OCI-M2 (cell line): ENCODE data around the gene EXT2.

ENCODE experiments used
- DNase-seq: peaks from one replicate; lab custom pipeline; 2025; ENCODE audit not compliant: unreplicated experiment; lab: John Stamatoyannopoulos, UW

The EXT2 gene

DNA sequence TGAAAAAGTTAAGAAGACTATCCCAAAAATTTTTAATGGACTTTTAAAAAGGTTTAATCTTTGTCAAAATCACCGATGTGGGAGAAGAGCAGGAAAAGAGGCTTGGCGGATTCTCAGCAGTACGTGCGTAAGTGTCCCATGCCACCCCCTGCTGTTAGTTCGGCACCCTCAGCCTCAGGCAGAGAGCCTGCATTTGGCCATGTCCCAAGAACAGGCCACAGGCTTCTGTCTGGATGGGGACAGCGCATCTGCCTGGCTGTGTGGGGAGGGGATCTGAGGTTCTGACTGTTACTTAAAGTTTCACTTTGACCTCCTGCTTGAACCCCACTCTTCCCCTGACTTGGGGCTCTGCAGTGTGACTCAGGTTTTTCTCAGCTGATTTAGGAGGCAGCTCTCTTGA lies 35.3 kb downstream of the EXT2 start:
- DNase-seq: no peak

DNA sequence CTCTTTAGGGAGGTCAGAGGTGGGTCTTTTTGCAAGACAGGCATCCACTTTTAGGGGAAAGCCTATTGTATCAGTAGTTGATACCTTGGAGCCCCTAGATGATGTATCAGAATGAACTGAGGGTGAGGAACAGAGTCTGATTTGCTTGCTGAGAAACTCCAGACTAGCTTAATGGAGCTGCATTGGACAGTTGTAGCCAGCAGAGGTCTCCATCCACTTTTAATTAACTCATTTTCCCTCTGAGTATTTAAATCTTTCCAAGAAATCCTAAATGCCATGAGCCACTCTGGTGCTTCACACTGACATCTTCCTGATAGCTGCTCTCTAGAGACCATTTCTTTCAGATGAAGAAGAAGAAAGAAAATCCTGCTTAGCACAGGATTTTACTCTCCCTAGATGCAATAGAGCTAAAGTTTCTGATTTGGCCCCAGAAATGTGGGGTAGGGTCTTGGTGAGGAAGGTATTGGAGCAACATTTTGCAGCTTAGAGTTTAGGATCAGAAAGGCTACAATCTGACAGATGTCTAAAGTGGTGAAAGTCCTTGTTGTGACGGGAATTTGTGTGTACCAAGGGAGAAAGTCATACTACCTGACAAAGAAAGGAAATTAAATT lies 38.0 kb downstream of the EXT2 start:
- no peak for DNase-seq

DNA sequence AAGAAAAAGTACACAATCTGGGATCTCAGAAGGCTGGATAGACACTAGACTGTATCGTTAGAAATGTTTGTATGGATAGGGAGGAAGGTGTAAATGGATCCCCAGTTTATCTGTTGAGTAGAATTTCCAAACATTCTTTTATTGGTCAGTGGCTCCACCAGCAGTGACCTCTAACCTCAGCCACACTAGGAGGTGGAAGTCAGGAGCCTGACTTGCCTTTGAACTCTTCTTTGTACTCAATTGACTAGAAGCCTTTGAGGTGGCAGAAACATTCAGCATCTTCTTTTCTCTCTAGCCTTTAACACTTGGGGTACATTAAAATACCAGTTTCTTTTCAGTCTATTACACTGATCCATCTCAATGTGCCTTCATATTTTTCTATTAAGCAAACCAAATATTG lies 39.1 kb downstream of the EXT2 start:
- no peak for DNase-seq

DNA sequence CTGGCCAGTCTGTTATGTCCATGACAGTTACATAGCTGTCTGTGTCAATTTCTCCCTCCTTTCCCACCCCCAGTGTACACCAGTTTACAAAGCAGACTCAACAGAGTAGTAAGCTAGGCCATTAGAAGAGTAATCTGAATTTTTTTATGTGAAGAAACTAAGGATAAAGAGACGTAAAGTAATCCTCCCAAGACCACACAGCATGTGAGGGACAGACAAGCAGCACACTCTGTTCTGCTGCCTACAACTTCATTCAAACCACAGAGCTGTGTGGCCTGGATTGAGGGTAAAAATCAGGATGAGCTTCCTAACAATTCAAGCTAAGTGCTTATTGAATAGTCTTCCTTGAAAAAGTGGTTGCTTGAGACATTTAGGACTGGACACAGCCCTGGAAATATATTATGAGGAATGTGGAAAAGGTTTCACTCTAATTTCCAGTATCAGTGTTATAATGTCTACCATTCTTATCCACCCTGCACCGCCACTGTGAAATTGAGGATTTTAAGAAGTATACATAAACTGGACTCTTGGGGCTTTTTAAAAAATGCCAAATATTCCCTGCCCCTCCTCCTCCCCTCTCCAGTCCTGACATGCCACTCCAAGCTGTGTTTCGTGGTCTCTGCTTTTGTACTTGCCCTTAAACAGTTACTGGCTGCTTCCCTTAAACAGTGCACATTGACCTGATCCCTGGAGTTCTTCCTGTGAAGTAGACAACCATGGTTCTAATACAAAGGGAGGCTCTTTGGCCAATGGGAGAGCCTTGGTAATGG lies 40.9 kb downstream of the EXT2 start:
- no peak for DNase-seq

DNA sequence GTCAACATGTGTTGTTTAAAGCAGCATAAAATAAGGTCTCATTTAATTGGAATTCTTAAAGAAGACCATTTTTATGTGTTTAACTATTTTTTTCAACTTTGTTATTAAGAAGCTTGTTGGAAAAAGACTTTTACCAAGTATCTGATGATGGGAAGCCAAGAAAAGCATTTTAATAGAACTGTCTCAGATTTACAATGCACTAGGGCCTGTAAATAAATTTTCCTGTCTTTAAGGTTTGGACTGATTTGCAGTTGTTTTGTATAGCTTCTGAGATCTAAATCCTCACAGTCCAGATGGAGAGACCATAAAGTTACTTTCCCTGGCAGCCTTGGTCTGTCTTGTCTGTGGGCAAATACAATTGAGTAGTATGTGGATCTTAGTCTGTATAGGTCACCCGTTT lies 41.6 kb downstream of the EXT2 start:
- no peak for DNase-seq

DNA sequence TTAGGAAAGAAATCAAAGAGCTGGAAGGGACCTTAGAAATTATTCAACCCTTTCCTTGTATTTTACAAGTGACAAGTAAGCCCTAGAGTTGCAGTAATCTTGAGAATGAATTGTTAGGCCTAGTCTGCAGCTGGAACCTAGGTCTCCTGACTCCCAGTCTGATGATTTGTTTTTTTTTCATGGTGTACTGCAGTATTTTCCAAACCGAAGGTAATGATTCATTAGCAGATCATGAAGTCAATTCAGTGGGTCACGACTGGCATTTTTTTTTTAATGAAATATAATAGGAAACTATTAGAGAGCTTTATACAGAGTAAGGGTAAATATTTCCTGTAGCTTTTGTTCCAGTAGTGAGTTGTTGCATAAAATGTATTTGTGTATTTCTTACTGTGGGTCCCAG lies 42.8 kb downstream of the EXT2 start:
- DNase-seq: no peak

DNA sequence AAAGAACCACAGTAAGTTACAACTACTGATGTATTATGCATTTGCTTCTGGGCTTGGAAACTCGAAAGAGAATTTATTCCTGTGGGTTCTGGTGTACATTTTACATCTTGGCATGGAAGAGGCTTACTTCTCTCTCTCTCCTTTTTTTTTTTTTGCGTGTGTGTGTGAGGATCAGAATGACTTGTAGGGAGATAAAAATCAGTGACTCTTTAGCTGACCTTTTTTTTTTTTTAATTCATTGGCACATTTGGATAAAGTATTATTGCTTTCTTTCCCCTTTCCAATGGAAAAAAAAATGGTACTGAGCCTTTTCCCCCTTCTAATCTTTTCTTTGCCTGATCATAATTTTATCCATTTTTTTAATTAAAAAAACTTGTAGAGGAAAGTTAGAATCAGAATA lies 43.5 kb downstream of the EXT2 start:
- DNase-seq: no peak

DNA sequence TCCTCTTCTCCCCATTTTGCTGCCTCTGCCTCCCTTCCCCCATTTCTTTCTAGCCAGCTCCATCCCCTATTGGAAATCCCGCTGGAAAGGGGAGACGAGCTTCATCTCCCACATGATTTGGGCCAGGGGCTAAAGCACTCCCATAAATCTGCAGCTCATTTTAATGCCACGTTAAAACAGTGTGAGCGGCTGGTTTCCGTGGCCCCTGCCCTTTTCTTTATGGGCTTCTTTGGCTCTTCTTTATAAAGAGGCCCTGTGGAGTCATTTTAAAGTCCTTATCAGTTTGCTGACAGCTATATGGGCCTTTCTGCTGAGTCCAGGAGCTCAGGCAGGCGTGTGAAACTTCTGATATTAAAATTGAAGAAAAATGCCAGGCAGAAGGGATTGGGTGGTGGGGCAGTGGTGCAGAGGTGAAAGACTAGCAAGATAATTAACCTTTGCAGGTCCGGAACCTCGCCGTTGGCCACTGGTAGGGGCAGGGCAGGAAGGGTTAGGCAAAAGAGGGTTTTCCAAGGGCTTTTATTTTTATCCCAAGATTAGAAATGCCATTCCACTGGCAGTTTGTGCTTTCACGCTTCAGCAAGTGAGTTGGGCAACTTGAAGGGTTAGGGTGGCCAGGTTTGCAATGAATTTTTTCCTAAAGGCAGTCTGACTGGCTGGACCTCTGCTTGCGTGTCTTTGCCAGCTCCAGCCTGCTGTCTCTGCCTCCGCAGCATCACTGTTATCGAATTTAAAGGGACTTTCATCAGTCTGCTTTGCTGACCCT lies 44.3 kb downstream of the EXT2 start:
- DNase-seq: no peak

DNA sequence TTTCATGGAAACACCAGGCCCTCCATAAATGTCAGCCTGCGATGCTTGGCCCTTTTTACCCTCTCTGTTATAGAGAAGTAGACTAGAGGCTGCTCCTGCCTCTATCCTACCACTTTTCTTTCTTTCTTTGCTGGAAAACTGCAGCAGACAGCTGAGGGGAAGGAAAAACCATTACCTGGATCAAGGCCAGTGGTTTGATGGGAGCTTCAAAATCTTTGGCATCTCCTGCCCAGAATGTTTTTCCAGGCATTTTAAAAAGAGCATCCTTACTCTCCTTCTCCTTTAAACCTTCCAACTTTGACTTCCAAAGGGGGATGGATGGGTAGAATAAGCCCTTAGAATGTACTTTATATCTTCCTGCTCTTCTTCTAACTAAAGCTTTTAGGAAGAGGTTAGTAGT lies 44.9 kb downstream of the EXT2 start:
- DNase-seq: no peak

DNA sequence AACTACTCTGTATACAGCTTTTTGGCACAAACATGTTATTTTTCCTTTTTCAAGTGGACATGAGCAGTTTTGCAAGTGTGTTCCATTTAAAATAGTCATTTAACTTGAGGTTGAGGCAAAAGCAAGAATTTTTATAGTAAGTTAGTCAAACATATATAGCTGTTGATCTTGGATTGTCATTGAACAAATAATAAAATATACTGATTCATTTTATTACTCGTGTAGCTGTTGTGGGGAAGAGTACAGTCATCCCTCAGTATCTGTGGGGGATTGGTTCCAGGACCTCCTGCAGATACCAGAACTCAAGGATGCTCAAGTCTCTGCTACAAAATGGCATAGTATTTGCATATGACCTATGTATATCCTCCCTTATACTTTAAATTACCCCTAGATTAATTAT lies 45.3 kb downstream of the EXT2 start:
- no peak for DNase-seq

DNA sequence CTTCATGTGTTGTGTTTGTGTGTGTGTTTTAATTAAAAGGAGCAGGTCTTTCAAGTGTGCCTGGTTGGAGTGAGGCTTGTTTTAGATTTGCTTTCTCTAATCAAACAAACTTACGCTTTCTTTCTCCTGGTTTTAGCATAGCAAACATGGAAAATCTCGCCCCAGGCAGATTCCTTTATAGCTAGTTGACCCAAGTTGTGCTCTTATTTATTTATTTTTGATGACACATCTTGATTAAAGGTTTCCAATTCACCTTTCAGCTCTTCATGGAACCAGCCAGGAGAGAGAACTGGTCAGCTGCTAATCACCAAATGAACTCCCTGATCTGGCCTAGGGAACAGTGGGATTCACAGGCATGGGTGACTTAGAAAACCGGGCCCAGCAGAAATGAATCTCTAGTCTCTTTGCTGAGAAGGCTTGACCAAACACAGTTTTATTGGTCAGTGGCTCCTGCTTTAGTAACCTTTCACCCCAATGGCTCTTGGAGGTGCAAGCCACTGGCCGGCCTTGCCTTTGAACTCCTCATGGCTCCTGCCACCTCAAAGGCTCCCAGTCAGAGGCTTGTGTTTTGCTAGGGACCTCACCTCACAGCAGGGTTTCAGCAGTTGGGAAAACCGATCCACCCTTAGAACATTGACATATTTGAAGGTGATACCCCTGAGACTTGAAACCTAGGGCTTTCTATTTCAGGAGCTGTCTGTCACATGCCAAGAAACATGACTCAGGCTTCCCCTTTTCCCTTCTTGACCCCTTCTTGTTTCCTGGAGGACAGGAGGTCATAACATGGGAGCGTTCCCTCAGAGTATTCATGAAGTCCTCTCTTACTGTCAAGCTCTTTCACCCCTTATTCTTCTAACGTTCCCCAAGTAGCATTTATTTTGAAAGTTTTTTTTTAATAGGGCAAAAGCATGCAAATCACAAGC lies 48.8 kb downstream of the EXT2 start:
- no peak for DNase-seq

DNA sequence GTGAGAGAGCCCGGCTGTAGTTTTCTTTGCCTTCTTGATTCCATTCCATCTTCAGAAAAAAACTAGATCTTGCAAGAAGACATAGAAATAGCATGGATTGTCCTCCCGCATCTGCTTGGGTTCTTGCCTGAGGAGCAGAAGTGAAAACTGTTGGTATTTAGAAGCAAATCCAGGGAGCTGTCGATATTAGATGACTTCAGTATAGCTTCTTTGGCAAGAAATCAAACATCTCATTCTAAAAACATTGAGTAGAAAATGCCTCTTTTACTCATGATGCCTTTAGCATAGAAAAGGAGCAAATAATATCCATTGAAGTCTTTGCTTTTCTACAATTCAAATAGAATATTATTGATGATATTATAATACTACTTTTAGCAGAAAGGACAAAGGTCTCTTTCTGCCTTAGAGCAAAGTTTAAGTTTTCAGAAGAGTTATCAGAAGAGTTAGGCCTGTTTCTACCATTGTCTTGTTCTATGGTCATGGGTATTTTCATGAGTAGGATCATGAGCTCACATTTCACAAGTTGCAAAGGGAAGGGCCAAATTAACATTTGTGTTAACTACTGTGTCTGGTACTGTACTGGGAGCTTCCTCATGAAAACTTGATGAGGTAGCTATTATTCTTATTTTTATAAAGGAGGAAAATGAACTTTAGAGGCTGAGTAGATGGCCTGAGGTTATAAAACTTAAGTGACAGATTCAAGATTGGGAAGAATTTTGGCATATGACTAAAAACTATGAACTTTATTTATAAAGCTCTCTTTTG lies 49.7 kb downstream of the EXT2 start:
- no peak for DNase-seq

DNA sequence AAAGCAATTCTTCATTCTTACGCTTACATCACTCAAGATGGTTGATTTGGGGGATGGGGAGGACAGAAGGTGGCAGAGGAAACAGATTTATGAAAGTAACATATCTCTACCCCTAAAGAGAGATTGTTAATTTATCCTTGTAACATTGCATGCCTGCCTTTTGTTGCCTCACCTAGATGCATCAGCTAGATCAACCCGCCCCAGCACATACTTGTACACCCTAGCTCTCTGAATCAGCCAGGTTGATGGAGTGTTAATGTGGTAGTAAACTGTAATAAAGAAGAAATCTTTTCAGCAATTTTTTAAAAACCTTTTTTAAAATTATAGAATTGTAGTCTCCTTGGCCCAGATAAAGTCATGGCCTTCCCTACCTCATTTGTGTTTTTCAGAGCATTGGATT lies 51.5 kb downstream of the EXT2 start:
- DNase-seq: no peak

DNA sequence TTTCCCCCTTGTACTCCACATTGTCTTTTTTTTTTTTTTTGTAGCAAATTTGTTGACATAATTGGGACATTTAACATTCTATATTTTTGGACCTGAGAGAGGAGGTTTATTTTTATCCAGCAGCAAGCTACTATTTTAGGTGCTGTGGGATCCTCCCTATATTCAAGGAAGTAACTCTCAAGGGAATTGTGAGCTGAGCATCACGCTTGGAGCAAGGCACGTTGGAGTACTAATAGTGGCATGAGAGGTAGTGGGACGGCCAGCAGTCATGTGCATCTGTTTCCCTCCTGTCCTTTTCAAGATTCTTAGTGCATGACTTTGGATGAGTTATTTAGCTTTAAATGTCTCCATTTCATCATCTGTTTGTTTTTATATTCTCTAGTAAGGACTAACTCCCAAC lies 52.3 kb downstream of the EXT2 start:
- DNase-seq: no peak

DNA sequence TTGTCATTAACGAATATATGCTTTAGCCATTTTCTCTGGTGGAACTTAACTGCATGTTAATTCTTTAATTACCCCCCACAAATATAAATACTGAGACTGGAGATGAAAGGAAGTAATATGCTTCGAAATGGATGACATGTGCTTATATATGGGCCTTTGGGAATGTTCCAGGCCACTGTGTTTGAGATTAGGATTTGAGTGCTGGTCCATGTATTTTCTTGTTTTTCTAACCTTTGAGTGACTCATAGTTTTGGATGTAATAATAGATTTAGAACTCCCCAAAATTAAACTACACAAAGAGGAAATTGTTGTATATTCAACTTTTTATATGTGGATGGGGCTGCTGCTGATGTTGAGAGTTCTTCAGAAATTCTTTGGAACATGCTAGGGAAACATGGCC lies 54.2 kb downstream of the EXT2 start:
- DNase-seq: no peak

DNA sequence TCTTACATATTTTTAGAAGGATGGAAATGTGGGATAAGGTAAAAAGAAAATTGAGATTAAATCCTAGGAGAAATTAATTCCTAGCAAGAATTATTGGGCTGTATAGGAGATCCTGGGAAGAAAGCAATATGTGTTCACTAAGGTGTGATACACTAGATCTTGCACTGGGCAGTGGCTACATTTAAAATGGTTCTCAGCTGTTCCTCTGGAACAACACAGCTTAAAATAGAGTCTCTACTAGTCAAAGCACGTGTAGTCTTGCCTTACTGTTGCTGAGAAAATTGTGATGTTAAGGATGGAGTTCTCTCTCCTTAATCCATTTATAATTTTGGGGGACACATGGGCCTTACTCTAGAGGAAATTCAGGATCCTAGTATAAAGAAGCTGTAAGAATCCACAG lies 54.9 kb downstream of the EXT2 start:
- DNase-seq: no peak

DNA sequence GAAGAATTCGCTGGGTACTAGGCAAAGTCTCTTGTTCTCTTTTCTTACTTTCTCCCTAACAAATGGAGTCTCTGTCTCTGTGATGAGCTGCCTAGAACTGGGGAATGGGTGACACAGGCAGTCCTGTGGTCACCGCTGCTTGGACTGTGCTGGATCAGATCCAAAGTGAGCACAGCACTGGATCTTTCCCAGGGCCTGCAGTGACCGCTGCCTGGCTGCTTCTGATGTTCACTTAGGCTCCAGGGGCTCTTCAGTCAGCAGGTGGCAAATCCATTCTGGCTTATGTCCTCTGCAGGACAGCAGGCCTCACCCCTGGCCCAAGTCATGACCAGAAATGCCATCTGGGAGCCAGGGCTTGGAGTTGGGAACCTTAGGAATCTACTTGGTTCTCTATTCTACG lies 61.5 kb downstream of the EXT2 start:
- DNase-seq: no peak

DNA sequence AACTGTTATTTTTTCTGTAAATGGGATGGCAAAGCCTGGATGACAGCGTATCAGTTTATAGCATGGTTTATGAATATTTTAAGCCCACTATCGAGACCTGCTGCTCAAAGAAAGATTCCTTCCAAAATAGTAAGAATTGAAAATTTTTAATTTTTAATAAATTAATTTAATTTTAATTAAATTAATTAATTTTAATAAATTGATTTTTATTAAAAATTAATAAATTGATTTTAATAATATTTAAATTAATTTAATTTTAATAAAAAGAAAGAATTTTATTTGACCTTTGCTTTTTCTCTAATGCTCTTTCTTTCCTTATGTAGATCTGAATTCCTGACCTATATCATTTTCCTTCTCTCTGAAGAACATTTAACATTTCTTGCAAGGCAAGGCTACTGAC lies 62.9 kb downstream of the EXT2 start:
- DNase-seq: no peak

DNA sequence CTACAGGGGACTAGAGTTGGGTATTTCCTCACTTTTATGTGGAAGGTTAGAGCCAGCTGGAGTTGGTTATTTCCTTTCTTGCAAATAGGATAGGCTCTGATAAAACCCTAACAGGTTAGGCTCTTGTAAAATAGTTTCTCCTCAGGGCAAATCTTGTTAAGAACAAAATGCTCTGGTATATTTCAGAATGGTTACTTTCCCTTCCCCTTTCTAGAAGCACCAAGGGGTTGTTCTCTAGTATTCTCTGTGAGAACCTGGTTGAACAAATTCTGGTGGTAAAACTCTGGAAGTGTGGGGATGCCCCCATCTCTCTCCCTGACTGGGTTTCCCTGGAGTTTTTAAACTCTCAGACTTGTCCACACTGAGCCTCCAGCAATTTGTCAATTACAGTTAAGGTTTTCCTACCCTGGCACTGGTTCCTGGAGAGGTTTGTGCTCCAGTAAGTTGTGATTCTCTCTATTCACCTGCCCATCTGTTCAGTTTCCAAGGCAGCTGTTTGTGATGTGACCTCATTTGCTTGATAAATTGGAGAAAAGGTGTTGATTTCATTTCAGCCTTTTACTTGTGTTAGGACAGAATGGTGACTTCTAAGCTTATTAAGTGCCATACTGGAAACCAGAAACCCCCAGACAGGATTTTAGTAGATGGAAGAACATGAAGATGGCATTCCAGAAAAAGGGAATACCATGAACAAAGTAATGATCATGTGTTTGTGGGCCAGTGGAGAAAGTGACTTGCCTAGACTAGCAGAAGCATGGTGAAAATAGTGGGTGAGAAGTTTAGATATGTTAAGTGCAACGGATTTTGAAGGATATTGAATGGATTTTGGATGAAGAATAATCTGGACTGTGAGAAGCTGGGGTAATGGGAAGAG lies 64.6 kb downstream of the EXT2 start:
- no peak for DNase-seq

DNA sequence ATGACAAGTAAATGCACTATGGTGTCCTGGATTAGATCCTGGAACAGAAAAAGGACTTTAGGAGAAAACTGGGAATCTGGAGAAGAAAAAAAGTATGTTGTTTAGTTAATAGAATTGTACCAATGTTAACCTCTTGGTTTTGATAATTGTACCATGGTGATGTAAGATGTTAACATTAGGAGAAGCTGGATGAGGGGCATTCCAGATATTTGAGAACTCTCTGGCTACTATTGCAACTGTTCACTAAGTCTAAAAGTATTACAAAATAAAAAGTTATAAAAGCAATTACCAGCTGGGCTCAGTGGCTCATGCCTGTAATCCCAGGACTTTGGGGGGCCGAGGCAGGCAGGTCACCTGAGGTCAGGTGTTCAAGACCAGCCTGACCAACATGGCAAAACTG lies 66.5 kb downstream of the EXT2 start:
- no peak for DNase-seq
